ENCODE results near the gene IGFALS. TPM values are rescaled to one million over a fixed set of nuclear protein-coding genes. Genes with fewer than 3 reads are reported as not detected.

Gene IGFALS
- total and polyA plus RNA-seq, 2 experiments from 2014 or later = 1.3 to 2.1 TPM

DNA sequence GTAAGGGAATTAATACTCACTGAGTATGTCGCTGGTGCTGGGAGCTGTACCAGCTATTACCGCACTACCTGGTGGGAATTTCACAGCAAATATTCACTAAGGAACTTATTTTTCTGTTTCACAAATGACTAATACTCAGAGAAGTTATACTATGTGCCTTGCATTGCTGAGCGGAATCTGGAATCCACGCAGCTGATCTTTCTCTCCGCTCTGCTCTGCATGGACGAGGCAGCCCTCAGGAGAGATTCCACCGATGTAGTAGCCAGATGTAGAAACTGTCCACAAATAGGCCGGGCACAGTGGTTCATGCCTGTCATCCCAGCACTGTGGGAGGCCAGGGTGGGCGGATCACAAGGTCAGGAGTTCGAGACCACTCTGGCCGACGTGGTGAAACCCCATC is 39.3 kb downstream of the IGFALS start:
- H3K36me3 ChIP-seq = peaks cover 16% of the 10 kb centered on the region
- H3K27me3 ChIP-seq = no peaks in the 10 kb centered on the region

GRCh38 chr16:1752853-1753252 is 40.7 kb downstream of the IGFALS start:
- TF ChIP-seq, protein P1, sequence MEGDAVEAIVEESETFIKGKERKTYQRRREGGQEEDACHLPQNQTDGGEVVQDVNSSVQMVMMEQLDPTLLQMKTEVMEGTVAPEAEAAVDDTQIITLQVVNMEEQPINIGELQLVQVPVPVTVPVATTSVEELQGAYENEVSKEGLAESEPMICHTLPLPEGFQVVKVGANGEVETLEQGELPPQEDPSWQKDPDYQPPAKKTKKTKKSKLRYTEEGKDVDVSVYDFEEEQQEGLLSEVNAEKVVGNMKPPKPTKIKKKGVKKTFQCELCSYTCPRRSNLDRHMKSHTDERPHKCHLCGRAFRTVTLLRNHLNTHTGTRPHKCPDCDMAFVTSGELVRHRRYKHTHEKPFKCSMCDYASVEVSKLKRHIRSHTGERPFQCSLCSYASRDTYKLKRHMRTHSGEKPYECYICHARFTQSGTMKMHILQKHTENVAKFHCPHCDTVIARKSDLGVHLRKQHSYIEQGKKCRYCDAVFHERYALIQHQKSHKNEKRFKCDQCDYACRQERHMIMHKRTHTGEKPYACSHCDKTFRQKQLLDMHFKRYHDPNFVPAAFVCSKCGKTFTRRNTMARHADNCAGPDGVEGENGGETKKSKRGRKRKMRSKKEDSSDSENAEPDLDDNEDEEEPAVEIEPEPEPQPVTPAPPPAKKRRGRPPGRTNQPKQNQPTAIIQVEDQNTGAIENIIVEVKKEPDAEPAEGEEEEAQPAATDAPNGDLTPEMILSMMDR (IDR thresholded peaks at IDR 0.05; ENCODE audit: low read depth, low read length) = no peak
- H3K4me1 ChIP-seq (ENCODE audit: low read depth) = no peaks in the 10 kb centered on the region

More for the DNA sequence above, 39.3 kb downstream of the IGFALS start:
- H3K9me3 ChIP-seq (ENCODE audit: low read depth) = no peaks in the 10 kb centered on the region
- no peaks in the 10 kb centered on the region for H3K4me1 ChIP-seq (ENCODE audit: low read depth)
- H3K27ac ChIP-seq = no peak overlapping the region
- H3K4me3 ChIP-seq = no peak overlapping the region
- DNase-seq (ENCODE audit: low read depth in 1 of 2, low spot score in 1 of 2) = no peak
- TF ChIP-seq, protein P1 (IDR thresholded peaks at IDR 0.05; ENCODE audit: low read depth, low read length) = no peak

DNA sequence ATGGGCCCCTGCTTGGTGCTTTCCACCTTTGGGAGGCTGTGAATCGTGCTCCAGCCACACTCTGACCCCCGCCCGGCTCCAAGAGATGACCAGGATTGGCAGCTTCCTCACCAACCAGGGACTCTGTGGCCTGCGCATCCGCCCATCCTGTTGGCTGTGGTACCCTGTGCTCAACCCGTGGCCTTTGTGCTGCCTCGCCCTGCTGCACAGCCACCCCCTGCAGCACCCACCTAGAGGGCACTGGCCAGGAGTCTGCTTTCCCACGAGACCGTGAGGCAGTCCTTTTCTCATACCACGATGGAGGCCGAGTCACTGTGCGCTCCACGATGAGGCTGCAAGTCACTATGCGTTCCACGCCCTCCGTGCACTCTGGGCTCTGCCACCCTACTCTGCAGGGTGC is 41.6 kb downstream of the IGFALS start:
- no peak for DNase-seq (ENCODE audit: low read depth in 1 of 2, low spot score in 1 of 2)
- H3K9me3 ChIP-seq (ENCODE audit: low read depth) = no peaks in the 10 kb centered on the region
- no peaks in the 10 kb centered on the region for H3K27me3 ChIP-seq
- H3K27ac ChIP-seq = no peak overlapping the region
- H3K36me3 ChIP-seq = peaks cover 10% of the 10 kb centered on the region
- TF ChIP-seq, protein P1 (IDR thresholded peaks at IDR 0.05; ENCODE audit: low read depth, low read length) = no peak
- H3K4me1 ChIP-seq (ENCODE audit: low read depth) = no peaks in the 10 kb centered on the region
- H3K4me3 ChIP-seq = no peak overlapping the region

More at GRCh38 chr16:1752853-1753252, 40.7 kb downstream of the IGFALS start:
- Histone ChIP-seq H3K36me3 (peaks cover 12% of the 10 kb centered on the region), H3K27ac (no peak overlapping the region), H3K9me3 (ENCODE audit: low read depth) (no peaks in the 10 kb centered on the region), H3K27me3 (no peaks in the 10 kb centered on the region), H3K4me3 (no peak overlapping the region)
- no peak for DNase-seq (ENCODE audit: low read depth in 1 of 2, low spot score in 1 of 2)

GRCh38 chr16:1749152-1750117 is 44.1 kb downstream of the IGFALS start:
- Histone ChIP-seq H3K27ac (no peak overlapping the region), H3K9me3 (ENCODE audit: low read depth) (no peaks in the 10 kb centered on the region), H3K4me3 (no peak overlapping the region), H3K27me3 (no peaks in the 10 kb centered on the region), H3K36me3 (peaks cover 10% of the 10 kb centered on the region), H3K4me1 (ENCODE audit: low read depth) (no peaks in the 10 kb centered on the region)
- TF ChIP-seq, protein P1 (IDR thresholded peaks at IDR 0.05; ENCODE audit: low read depth, low read length) = no peak
- DNase-seq (ENCODE audit: low read depth in 1 of 2, low spot score in 1 of 2) = no peak

GRCh38 chr16:1747934-1748333 is 45.6 kb downstream of the IGFALS start:
- peaks cover 12% of the 10 kb centered on the region for H3K36me3 ChIP-seq
- H3K4me3 ChIP-seq = no peak overlapping the region
- TF ChIP-seq, protein P1 (IDR thresholded peaks at IDR 0.05; ENCODE audit: low read depth, low read length) = no peak
- DNase-seq (ENCODE audit: low read depth in 1 of 2, low spot score in 1 of 2) = no peak
- no peak overlapping the region for H3K27ac ChIP-seq
- no peaks in the 10 kb centered on the region for H3K27me3 ChIP-seq
- H3K4me1 ChIP-seq (ENCODE audit: low read depth) = no peaks in the 10 kb centered on the region
- H3K9me3 ChIP-seq (ENCODE audit: low read depth) = no peaks in the 10 kb centered on the region
